HG03097 (cell line): ENCODE data around the gene ADGRB3.

ENCODE experiments used
- ATAC-seq: cut with Tn5 transposase; IDR thresholded peaks from one replicate; pipeline ENCODE4 v1.9.1; 2021; ENCODE audit not compliant: unreplicated experiment, low FRiP score

ADGRB3 gene

DNA sequence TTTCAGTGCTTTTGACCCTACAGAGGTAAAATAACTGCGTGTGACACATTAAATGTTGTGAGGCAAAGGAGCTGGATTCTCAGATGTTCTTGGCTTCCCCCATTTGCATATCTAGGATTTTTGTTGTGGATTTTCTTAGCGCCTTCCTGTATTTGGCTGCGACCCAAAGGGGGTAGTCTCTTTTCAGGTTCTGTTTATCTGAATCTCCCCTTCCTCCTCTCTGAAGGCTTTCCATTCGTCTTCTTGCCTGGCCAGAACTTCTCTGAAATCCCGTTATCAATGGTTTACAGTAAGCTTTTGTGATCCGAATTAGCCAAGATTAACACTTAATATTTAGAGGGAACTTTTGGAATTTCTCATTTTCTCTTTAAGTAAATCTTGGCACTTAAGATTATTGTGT is 60.8 kb downstream of the ADGRB3 start:
- no peak for ATAC-seq

GRCh38 chr6:68697394-68697793 is 62.3 kb downstream of the ADGRB3 start:
- no peak for ATAC-seq

- no peak for ATAC-seq
Observed at GRCh38 chr6:68701159-68701558, 66.1 kb downstream of the ADGRB3 start.

DNA sequence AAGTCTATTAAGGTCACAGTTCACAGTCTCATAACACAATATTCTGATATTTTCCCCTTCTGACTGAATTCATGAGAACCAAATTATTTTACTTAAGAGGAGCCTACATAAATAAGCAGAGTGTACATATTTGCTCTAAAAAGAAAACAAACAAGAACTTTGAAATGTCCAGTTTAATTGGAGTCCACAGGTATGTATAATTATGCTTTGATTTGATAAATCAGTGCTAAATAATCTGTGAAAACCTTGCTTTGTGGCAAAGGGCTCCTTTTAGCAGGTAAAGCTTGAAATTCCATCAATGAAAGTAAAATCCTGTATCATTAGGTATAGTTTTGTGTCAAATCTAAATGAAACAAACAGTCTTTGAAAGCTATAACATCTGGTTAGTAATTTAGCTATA is 69.4 kb downstream of the ADGRB3 start:
- no peak for ATAC-seq

DNA sequence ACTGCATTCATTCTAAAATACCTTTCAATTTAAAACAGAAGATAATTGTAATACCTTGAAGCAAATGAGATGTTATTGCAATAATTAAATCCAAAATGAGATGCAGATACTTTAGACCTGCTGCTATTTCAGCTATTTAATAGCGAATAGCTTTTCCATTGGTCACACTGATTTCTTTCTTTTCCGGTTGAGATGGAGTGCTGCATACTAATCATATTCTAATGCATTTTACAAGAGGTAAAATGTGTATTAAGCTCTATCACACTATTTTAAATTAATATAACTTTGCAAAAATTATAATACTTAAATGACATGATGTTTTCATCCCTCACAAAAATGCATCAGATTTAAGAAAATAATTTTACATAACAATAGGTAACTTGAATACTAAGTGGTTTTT is 74.0 kb downstream of the ADGRB3 start:
- ATAC-seq, result no peak

DNA sequence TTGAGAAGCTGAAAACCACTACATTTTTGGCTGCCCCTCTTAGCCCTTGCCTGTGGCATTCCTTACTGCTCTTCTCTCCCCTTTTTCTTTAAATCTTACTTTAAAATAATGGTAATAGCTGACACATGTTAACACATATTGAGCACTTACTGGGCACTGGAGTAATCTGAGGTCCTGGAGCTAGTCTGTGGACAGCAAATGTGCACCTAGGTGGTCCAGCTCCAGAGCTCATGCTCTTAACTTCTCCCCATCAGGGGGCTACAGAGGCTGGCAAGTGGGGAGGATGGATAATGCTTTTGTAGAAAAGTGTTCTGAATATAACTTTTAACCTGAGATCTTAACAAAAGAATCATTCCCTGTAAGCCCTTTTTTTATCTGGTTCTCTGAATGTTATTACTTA is 74.8 kb downstream of the ADGRB3 start:
- no peak for ATAC-seq

DNA sequence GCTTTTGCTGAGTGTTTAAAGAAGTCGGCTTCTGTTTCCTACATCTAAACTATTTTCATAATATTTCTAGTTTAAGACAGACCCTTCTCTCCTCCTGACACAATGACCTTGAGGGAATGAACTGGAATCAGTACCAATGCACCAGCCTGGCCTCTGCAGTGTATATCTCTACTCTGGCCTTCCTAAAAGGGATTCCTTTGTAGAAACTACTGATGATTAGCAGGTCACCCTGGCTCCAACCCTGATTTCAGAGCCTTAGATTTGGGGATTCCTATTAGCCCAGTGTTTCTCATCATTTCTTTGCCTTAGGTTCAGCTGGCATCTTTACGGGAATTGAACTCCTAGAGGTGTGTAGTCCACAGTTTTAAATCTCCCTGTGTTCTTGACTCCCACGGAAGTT is 75.4 kb downstream of the ADGRB3 start:
- no peak for ATAC-seq

GRCh38 chr6:68710916-68711315 is 75.8 kb downstream of the ADGRB3 start:
- ATAC-seq, result no peak

DNA sequence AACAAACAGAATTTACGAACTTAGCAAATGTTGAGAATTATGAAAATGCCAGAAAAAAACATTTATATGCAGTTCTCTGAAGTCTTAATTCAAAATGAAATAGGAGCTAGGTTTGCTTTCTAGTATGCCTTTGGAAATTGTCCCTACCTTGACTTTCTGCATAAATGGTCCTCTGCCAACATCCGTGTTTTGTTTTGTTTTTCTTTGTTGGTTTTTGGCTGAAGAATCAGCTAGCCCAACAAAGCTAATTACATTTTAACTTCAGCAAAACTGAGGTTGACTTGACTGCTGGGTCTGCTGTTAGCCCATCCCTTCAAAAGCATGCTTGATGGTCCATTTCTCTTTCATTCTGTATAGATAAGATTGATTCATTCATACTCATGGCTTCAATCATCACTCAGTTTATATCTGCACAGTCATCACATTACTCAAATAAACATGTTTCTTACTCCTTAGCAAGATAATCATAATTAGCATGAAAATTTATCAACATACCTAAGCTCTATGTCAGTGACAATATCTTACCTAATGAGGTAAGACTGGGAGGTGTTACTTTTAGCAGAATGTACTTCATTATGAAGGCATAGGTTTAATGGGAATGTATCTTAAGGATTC is 76.4 kb downstream of the ADGRB3 start:
- no peak for ATAC-seq

DNA sequence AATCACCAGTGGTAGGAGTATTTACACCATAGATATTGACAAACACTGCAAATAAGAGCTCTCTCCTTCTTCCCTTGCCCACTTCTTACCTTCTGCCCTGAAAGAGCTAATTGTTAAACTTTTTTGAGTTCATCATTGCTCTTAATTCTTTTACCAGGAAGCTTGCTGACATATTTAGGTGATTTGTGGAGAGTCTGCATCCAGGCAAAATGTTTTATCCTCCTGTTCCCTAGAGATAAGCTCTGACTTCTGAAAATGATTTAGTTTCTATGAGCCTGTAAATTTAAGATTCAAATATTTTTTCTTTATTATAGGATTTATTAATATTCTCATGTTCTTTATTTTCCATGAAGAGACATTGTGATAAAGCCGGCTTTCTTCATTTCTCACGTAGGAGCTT is 81.5 kb downstream of the ADGRB3 start:
- ATAC-seq, result no peak

GRCh38 chr6:68718385-68719073 is 83.4 kb downstream of the ADGRB3 start:
- ATAC-seq, result no peak

- no peak for ATAC-seq
Observed at GRCh38 chr6:68719761-68720160, 84.7 kb downstream of the ADGRB3 start.

GRCh38 chr6:68722891-68723527 is 87.9 kb downstream of the ADGRB3 start:
- ATAC-seq, result no peak

DNA sequence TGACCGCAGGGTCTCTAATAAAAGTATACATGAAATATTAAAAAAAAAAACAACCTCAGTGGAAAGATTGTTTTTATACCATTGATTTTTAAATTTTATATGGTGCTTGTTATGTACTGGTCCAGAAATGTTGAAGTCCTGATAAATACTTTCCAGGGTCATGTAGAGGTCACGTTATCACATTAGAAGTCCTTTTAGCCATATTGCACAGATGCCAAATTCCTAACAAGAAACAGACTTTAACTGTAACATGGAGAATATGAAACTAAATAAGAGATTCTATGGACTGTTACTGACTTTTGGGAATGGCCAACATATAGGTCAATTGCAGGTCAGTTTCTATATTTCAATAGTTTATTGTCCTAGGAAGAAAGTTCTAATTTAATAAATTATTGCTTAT is 89.0 kb downstream of the ADGRB3 start:
- no peak for ATAC-seq

- no peak for ATAC-seq
Observed at GRCh38 chr6:68726337-68726736, 91.3 kb downstream of the ADGRB3 start.

GRCh38 chr6:68726992-68727391 is 91.9 kb downstream of the ADGRB3 start:
- ATAC-seq, result no peak

- ATAC-seq, result no peak
Observed at GRCh38 chr6:68727699-68728098, 92.6 kb downstream of the ADGRB3 start.

DNA sequence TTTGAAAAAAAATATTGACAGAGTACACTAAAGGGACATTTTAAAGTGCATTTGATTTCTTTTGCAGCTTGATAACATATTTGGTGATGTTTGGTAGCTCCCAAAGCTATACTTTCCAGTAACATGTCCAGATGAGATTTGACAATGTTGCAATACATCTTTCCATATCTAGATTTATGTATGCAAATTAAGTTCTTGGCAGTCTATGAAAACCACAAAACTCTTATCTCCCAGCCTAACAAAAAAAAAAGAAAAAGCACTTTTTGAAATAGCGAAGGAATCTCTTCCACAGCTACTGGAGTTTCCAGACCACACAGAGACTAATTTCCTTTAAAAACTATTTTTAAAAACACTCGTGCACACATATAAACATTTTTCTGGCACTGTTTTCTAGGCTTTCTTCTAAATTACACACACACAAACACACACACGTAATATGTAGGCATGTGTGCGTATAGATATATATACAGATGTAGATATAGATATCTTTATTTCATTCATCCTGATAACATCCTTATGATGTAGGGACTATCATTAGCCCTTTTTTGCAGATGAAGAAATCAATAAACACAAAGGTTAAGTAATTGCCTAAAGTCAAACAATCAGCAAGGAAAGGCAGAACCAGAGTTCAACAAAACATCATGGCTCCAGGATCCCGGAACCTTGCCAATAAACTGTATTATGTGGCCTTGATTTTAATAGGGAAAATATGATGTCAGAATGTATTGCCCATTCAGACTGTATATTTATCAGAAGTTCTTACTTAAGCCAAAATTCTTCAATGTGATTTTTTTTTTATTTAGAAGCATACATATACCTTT is 93.3 kb downstream of the ADGRB3 start:
- no peak for ATAC-seq

DNA sequence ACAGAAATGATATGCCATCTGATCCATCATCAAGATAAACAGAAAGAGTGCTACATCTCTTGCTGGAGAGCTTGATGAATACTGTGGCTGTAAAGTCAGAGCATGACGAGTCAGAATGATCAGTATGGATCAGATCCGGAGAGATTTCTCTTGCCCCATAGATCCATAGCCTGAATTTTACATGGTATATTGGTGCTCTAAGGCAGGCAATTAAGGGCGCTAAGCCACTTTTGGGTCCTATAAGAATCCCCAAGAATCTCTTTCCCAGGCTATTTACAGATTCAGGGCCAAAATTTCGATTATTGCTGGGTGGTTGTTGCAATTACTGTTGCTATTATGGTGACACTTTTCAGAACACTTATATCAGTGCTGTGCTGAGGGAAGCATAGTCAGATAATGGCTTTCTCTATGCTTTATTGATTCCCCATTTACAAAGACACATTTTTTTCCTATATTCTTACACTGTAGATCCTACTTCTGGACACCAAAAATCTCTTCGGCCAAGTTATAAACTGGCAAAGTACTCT is 94.4 kb downstream of the ADGRB3 start:
- ATAC-seq, result no peak

DNA sequence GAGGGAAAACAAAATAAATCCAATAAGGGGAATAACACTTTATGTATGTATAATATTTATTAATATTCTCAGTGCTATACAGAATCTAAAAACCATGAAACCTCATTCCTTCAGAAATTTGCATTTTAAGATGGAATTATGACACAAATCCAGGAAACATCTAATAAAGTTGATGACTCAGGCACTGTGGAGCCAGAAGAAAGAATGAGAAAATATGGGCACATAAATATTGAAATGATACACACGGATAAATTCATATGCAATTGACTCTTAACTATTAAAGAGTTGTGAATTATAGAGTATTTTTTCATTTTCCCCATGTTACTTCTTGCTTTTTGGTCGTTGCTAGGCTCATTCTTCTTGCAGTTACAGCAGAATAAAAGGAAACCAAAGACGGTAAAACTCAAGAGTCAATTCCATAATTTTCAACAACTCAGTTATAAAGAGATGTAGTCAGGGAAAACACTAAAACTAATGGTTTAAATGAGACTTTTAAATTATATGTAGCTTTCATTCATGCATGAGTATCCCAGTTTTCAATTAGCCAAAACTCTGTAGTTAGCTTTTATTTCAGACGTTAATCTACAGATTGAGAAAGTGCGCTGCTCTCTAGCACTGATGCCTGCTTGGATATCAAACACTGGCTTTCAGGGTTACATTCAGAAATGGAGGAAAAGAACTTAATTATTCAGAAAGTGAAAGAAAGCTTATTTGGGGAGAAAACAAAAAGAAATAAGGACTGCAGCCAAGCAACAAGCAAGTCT is 95.4 kb downstream of the ADGRB3 start:
- no peak for ATAC-seq
